SK-N-SH treated with all-trans-retinoic acid at 6 μM for 48 hours (cell line): ENCODE results near the gene ZNF71.

ENCODE experiments used
- BACH2 ChIP-seq: fragments of 250-450 bp; sonication (Bioruptor Pico); IDR thresholded peaks from 2 replicates; pipeline ENCODE4 v1.9.0; 2021; ENCODE audit warnings: mild to moderate bottlenecking, borderline replicate concordance
- CSDC2 ChIP-seq: fragments of 250-450 bp; sonication (Bioruptor Pico); IDR thresholded peaks from 2 replicates; pipeline ENCODE4 v1.5.0; 2020; ENCODE audit warnings: mild to moderate bottlenecking, moderate library complexity
- POU6F1 ChIP-seq: fragments of 250-450 bp; sonication (Bioruptor Pico); IDR thresholded peaks from 2 replicates; pipeline ENCODE4 v1.8.0; 2021; ENCODE audit warnings: low read depth, mild to moderate bottlenecking, moderate library complexity, borderline replicate concordance
- RARB ChIP-seq: fragments of 250-450 bp; sonication (Bioruptor Pico); IDR thresholded peaks from 2 replicates; pipeline ENCODE4 v1.8.0; 2021; ENCODE audit warnings: mild to moderate bottlenecking, moderate library complexity
- TSHZ2 ChIP-seq: fragments of 250-450 bp; sonication (Bioruptor Pico); IDR thresholded peaks from 2 replicates; pipeline ENCODE4 v1.5.0; 2020; ENCODE audit warnings: mild to moderate bottlenecking, moderate library complexity
- ZFP30 ChIP-seq: fragments of 450-650 bp; formaldehyde crosslinking; IDR thresholded peaks from 2 replicates; pipeline ENCODE4 v1.5.0; 2022; ENCODE audit warnings: mild to moderate bottlenecking, moderate library complexity
- ZNF565 ChIP-seq: fragments of 450-650 bp; formaldehyde crosslinking; conservative IDR thresholded peaks from 2 replicates; pipeline ENCODE4 v1.5.0; 2020; ENCODE audit warnings: low read depth, mild to moderate bottlenecking, moderate library complexity
- ZNF8 ChIP-seq: fragments of 450-650 bp; formaldehyde crosslinking; IDR thresholded peaks from 2 replicates; pipeline ENCODE4 v1.5.0; 2020; ENCODE audit warnings: mild to moderate bottlenecking, moderate library complexity

DNA sequence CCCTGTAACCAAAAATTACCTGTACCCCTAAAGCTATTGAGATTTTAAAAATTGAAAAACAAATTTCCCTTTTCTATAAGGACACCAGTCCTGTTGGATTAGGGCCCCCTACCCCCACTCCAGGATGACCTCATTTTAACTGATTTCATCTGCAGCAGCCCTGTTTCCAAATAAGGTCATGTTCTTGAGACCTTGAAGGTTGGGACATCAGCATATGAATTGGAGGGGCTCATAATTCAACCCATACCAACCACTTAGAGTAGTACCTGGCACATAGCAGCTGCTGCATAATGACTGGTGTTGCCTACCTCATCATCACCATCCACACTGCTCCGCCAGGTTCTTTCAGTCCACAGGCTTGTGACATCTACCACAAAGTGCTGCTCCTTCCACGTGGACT lies 17.6 kb downstream of the ZNF71 start:
- no peak for TF ChIP-seq TSHZ2 (CRISPR knock-in tag)
- TF ChIP-seq BACH2 (CRISPR knock-in tag): no peak
- no peak for TF ChIP-seq ZNF8 (CRISPR knock-in tag)
- TF ChIP-seq ZFP30 (CRISPR knock-in tag): no peak
- no peak for TF ChIP-seq ZNF565 (CRISPR knock-in tag)
- TF ChIP-seq POU6F1 (CRISPR knock-in tag): no peak
- TF ChIP-seq RARB (CRISPR knock-in tag): no peak
- no peak for TF ChIP-seq CSDC2 (CRISPR knock-in tag)
